CD4-positive, alpha-beta T cell treated with Interferon alpha-2 for 1 hour (primary cell): ENCODE data around the gene NAAA.
"Not testable (repeated sequence)": the region's sequence is repeated elsewhere in the genome, so short reads cannot be mapped to it uniquely, and the experiment has no call there.

Experiments
- DNase-seq, 2 donors: peaks; one replicate each; pipeline ENCODE4 v3.0.0-alpha.2; 2020 to 2022

NAAA gene

GRCh38 chr4:75916091-75916661 is 24.6 kb downstream of the NAAA start:
- DNase-seq: peak; percentile 6 to 52

- no peak for DNase-seq
These were observed 27.8 kb downstream of the NAAA start for GRCh38 chr4:75912968-75913367.

GRCh38 chr4:75910831-75911230 is 30.0 kb downstream of the NAAA start:
- not testable (repeated sequence) for DNase-seq

- DNase-seq: no peak
These were observed 31.4 kb downstream of the NAAA start for GRCh38 chr4:75909405-75909804.

GRCh38 chr4:75908555-75908954 is 32.3 kb downstream of the NAAA start:
- no peak for DNase-seq

- no peak for DNase-seq
These were observed 32.8 kb downstream of the NAAA start for GRCh38 chr4:75907966-75908365.

GRCh38 chr4:75904076-75904475 is 36.7 kb downstream of the NAAA start:
- no peak for DNase-seq

GRCh38 chr4:75902352-75902751 is 38.5 kb downstream of the NAAA start, which contains the start of gene PPEF2:
PPEF2 (minus strand) TSS chr4:75902452; CDS start chr4:75896325, 6,127 bp downstream.
- DNase-seq: no peak

- DNase-seq: no peak
These were observed 42.3 kb downstream of the NAAA start for GRCh38 chr4:75898536-75898935.

GRCh38 chr4:75895744-75896314 is 45.0 kb downstream of the NAAA start:
- peak in 1 of 2 donors; percentile 38 for DNase-seq

GRCh38 chr4:75892508-75892907 is 48.3 kb downstream of the NAAA start:
- DNase-seq: no peak

GRCh38 chr4:75891611-75892010 is 49.2 kb downstream of the NAAA start:
- no peak for DNase-seq

- no peak for DNase-seq
These were observed 51.1 kb downstream of the NAAA start for GRCh38 chr4:75889537-75890199.

- no peak for DNase-seq
These were observed 54.7 kb downstream of the NAAA start for GRCh38 chr4:75886104-75886503.

- DNase-seq: no peak
These were observed 59.3 kb downstream of the NAAA start for GRCh38 chr4:75881476-75881875.

GRCh38 chr4:75880278-75880677 is 60.5 kb downstream of the NAAA start:
- DNase-seq: no peak

- no peak for DNase-seq
These were observed 62.5 kb downstream of the NAAA start for GRCh38 chr4:75878246-75878756.

GRCh38 chr4:75876218-75876617 is 64.6 kb downstream of the NAAA start:
- DNase-seq: no peak

GRCh38 chr4:75869100-75869499 is 71.7 kb downstream of the NAAA start:
- no peak for DNase-seq

- no peak for DNase-seq
These were observed 73.7 kb downstream of the NAAA start for GRCh38 chr4:75867130-75867529.
